ENCODE measurements around the gene PDILT.
"Not testable (repeated sequence)": the region's sequence is repeated elsewhere in the genome, so short reads cannot be mapped to it uniquely, and the experiment has no call there.

The PDILT gene

DNA sequence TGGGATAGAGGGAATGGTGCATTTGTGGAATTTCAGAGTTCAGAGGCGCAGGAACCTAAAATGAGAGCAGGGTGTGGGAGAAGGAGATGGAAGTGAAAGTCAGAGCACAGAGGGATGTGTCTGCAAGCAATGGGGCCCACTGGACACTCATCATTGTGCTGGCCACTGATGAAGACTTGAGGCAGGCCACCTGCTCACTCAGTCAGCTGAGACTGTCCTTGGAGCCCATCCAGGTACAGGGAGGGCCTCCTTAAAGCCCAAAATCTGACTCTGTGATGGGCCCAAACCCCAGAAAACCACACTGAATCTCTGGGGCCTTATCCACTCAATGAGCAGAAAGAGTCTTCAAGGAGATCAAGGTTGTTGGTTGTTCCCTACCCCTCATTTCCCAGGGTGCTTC is 82.9 kb downstream of the PDILT start:
- DNase-seq (ENCODE audit: low read depth), result no peak

GRCh38 chr16:20321051-20321450 is 83.5 kb downstream of the PDILT start:
- DNase-seq (ENCODE audit: low read depth), result not testable (repeated sequence)

DNA sequence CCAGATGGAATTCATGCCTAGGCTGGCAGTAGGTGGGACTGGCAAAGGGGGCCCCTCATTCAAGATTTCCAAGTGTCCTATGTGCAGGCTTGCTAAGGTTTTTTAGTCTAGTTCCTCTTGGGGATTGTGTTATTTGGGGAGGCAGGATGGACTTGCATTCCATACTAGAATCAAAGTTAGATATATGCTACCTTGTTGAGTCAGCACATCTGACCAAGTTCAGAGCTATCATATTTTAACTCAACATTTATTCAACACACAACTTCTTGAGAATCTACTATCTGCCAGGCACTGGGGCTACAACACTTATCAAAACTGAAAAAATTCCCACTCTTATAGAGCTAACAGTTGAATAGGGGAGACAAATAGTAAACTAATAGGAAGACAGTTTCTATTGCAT is 83.9 kb downstream of the PDILT start:
- DNase-seq (ENCODE audit: low read depth), result no peak

GRCh38 chr16:20320178-20320577 is 84.4 kb downstream of the PDILT start:
- no peak for DNase-seq (ENCODE audit: low read depth)

DNA sequence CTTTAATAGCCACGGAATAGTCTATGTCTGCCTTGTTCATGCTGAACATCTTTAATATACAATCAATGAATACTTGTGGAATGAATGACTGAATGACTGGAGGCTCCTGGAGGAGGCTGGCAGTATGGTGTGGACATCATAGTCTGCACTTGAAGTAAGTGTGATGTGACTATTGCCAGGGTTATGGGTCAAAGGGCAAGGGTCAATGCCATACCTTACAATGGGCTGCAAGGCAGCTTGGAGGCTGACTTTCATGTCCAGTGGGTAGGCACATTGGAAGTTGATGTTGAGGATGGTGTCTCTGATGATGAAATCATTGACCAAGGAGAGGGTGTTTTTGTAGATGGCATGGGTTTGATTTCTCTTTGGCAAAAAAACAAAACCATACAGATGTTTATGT is 85.1 kb downstream of the PDILT start:
- DNase-seq (ENCODE audit: low read depth), result no peak

DNA sequence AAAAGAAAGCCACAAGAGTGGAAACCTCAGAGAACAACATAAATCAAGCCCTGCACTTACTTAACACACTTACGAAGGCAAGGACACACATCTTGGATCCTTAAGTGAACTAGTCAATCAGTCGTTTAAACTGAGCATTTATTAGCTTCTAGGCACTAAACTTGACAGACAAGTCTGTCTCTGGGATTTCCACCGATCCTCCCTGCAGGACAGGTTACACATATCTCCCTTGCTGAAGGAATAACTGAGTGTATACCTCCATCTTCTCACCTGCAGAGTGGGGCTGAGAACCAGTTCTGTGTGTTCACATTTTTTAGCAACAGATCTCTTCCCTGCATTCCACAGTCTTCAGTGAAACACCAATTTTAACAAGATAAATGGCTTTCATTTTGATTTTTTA is 86.1 kb downstream of the PDILT start:
- DNase-seq (ENCODE audit: low read depth), result no peak

- DNase-seq (ENCODE audit: low read depth), result no peak
These were observed 86.5 kb downstream of the PDILT start for GRCh38 chr16:20318006-20318405.

GRCh38 chr16:20317117-20317516 is 87.4 kb downstream of the PDILT start:
- DNase-seq (ENCODE audit: low read depth), result no peak

DNA sequence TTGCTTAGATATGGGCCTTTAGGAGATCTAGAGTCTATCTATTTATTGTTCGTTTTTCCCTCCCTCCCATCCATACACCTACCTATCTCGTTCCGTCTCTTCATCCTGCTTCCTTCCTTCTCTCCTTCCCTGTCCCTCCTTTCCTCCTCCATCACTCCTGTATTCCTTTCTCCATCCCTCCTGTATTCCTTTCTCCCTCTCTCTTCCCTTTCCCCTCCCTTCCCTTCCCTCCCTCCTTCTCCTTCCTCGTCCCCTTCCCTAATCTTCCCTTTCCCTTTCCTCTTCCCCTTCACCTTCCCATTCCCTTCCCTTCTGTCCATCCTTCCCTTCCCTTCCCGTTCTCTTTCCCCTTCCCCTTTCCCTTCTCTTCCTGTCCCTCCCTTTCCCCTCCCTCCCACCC is 87.8 kb downstream of the PDILT start:
- DNase-seq (ENCODE audit: low read depth), result no peak

- no peak for DNase-seq (ENCODE audit: low read depth)
These were observed 88.8 kb downstream of the PDILT start for GRCh38 chr16:20315764-20316163.

- no peak for DNase-seq (ENCODE audit: low read depth)
These were observed 90.0 kb downstream of the PDILT start for GRCh38 chr16:20314575-20314974.

GRCh38 chr16:20313741-20314140 is 90.8 kb downstream of the PDILT start:
- DNase-seq (ENCODE audit: low read depth), result no peak

DNA sequence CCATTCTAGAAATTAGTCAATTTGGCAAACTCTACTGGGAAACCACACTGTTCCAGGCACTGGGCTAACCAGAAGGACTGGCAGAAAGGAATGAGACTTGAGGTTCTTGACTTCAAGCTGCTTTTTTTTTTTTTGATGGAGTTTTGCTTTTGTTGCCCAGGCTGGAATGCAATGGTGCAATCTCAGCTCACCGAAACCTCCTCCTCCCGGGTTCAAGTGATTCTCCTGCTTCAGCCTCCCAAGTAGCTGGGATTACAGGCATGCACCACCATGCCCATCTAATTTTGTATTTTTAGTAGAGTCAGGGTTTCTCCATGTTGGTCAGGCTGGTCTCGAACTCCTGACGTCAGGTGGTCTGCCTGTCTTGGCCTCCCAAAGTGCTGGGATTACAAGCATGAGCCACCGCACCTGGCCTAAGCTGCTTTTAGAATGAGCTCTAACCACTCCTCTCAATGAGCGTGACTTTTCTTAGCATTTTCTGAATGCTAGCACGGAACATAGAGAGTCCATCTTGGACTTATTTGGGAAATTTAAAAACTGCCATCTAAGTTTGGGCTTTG is 91.9 kb downstream of the PDILT start:
- not testable (repeated sequence) for DNase-seq (ENCODE audit: low read depth)

GRCh38 chr16:20311548-20311947 is 93.0 kb downstream of the PDILT start:
- no peak for DNase-seq (ENCODE audit: low read depth)

- DNase-seq (ENCODE audit: low read depth), result no peak
These were observed 93.8 kb downstream of the PDILT start for GRCh38 chr16:20310421-20311395.

- no peak for DNase-seq (ENCODE audit: low read depth)
These were observed 94.8 kb downstream of the PDILT start for GRCh38 chr16:20309786-20310185.
